Gastrocnemius medialis (tissue), 4 donors: ENCODE data around the gene CKAP2. TPM values are rescaled to one million over a fixed set of nuclear protein-coding genes. Genes with fewer than 3 reads are reported as not detected.

Source experiments
- ATAC-seq, 2 donors: fragments of 150-250 bp; one replicate each; pipeline ENCODE4 v1.9.1; 2016
- DNase-seq, 2 donors: peaks; one replicate each; pipeline ENCODE4 v3.0.0-alpha.2; 2019
- H3K27ac ChIP-seq, 4 donors: fragments of 200-600 bp; sonication (generic); 1 replicate in 1 of 4; 2 replicates in 3 of 4; pipeline ENCODE4 v1.5.1; 2016 to 2018; ENCODE audit warnings: mild to moderate bottlenecking in 2 of 4, moderate library complexity in 1 of 4
- H3K27me3 ChIP-seq, 3 donors: fragments of 200-600 bp; sonication (generic) in 2 of 3; 1 replicate in 1 of 3; 2 replicates in 2 of 3; pipeline versions ENCODE4 v1.5.1 to v1.6.0; 2016 to 2019; ENCODE audit warnings: mild to moderate bottlenecking in 1 of 3, moderate library complexity in 1 of 3
- H3K36me3 ChIP-seq, 2 donors: fragments of 200-600 bp; sonication (generic) in 1 of 2; one replicate each; pipeline ENCODE4 v1.5.1; 2017 to 2018
- H3K4me1 ChIP-seq, 2 donors: fragments of 200-600 bp; sonication (generic) in 1 of 2; one replicate each; pipeline ENCODE4 v1.5.1; 2016 to 2017; ENCODE audit warnings: mild to moderate bottlenecking in 2 of 2
- H3K4me3 ChIP-seq, 4 donors: fragments of 200-600 bp; sonication (generic) in 3 of 4; 1 replicate in 1 of 4; 2 replicates in 3 of 4; pipeline ENCODE4 v1.5.1; 2016 to 2019; ENCODE audit warnings: mild to moderate bottlenecking in 2 of 4
- H3K9me3 ChIP-seq, 3 donors: fragments of 200-600 bp; sonication (generic) in 2 of 3; 1 replicate in 1 of 3; 2 replicates in 2 of 3; pipeline ENCODE4 v1.5.1; 2016 to 2019
- CTCF ChIP-seq, 5 experiments: fragments of 450-650 bp in 3 of 5; fragments of 200-600 bp in 2 of 5; sonication (generic) in 2 of 5; IDR thresholded peaks in 4 of 5; conservative IDR thresholded peaks in 1 of 5; 1 replicate in 4 of 5; 2 replicates in 1 of 5; pipeline ENCODE4 v1.5.1; 2016 to 2019; ENCODE audit warnings: antibody characterized with exemption in 5 of 5, mild to moderate bottlenecking in 3 of 5, moderate library complexity in 3 of 5
- POLR2A ChIP-seq, 2 donors: fragments of 450-650 bp; IDR thresholded peaks; one replicate each; pipeline ENCODE4 v1.6.1; 2017; ENCODE audit warnings: antibody characterized with exemption in 2 of 2, mild to moderate bottlenecking in 2 of 2, moderate library complexity in 2 of 2
- in situ Hi-C, 4 donors: fragments of 200-750 bp; cut with MboI; loops; one replicate each; pipeline versions ENCODE4 v1.15.0 to v1.8.0; 2017; ENCODE audit warnings: low sequenced_read_pairs in 4 of 4
- intact Hi-C: fragments of 100-400 bp; cut with DNase I; formaldehyde crosslinking; loops from one replicate; pipeline ENCODE4 v1.15.1; 2023; ENCODE audit warnings: low total_unique reads
- total RNA-seq, 4 donors: library from RNA; depleted of rRNA; stranded (reverse); fragments of >200 nt; gene quantifications; one replicate each; pipeline versions ENCODE4 v1.1.0 to v1.2.3, GENCODE V29; 2016

Gene CKAP2
- total RNA-seq, 4 donors from 2014 or later = 3.6 to 5.0 (median 4.9) TPM

GRCh38 chr13:52421216-52421615, 34.1 kb upstream of the CKAP2 start:
- Histone ChIP-seq H3K4me3 (no peak overlapping the region), H3K27me3 (no peaks in the 10 kb centered on the region), H3K4me1 (no peaks in the 10 kb centered on the region), H3K36me3 (peaks cover 2 to 72% of the 10 kb centered on the region in 2 donors), H3K27ac (no peak overlapping the region), H3K9me3 (no peaks in the 10 kb centered on the region)
- intact Hi-C loops (no loop called here), in situ Hi-C loops (no loop called here)
- no peak for ATAC-seq
- DNase-seq = no peak
- no peak for TF ChIP-seq CTCF (IDR thresholded peaks at IDR 0.05 in 4 of 5, conservative IDR thresholded peaks at IDR 0.05 in 1 of 5)
- no peak for TF ChIP-seq POLR2A (IDR thresholded peaks at IDR 0.05)

GRCh38 chr13:52428295-52428694, 27.0 kb upstream of the CKAP2 start:
- ATAC-seq (peak; percentile 50 to 61), DNase-seq (no peak)
- H3K4me3 ChIP-seq = no peak overlapping the region
- TF ChIP-seq CTCF (IDR thresholded peaks at IDR 0.05 in 4 of 5, conservative IDR thresholded peaks at IDR 0.05 in 1 of 5) (no peak), POLR2A (IDR thresholded peaks at IDR 0.05) (no peak)
- in situ Hi-C loops (loop anchor here (25.0 kb wide), 3 partner anchors 241 to 616 kb away; partner anchors contain the start of genes ALG11 (in 1 of the 4), ATP7B (in 1 of the 4), DHRS12 (in 1 of the 4) and UTP14C (in 1 of the 4)), intact Hi-C loops (no loop called here)
- no peaks in the 10 kb centered on the region for H3K27me3 ChIP-seq
- H3K4me1 ChIP-seq = no peaks in the 10 kb centered on the region
- H3K9me3 ChIP-seq = no peaks in the 10 kb centered on the region
- peak overlapping the region in 1 of 4 donors; percentile 20 for H3K27ac ChIP-seq
- peaks cover 5 to 76% of the 10 kb centered on the region in 2 donors for H3K36me3 ChIP-seq

DNA sequence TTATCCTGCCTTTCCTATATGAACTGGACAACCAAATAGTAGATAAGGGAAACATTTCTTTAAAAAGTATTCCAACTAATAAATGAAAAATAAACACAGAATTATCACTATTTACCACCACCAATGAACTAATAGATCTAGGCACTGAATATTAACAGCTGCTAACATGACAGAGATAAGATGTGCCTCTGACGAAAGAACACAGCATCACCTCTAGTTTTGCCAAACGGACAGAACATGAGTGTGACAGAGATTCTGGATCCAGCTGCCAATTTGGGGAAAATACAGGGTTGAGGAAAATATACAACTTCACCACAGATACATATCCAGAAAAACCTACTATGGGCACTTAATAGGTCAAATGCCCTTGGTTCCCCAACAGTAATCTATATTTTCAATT, 22.8 kb upstream of the CKAP2 start:
- intact Hi-C loops = no loop called here
- Histone ChIP-seq H3K4me1 (no peaks in the 10 kb centered on the region), H3K4me3 (no peak overlapping the region), H3K27ac (no peak overlapping the region), H3K9me3 (no peaks in the 10 kb centered on the region), H3K27me3 (no peaks in the 10 kb centered on the region), H3K36me3 (peaks cover 10 to 75% of the 10 kb centered on the region in 2 donors)
- DNase-seq (no peak), ATAC-seq (no peak)
- in situ Hi-C loops = loop anchor here (25.0 kb wide), 3 partner anchors 245 to 620 kb away; partner anchors contain the start of genes ALG11 (in 1 of the 4), ATP7B (in 1 of the 4), DHRS12 (in 1 of the 4) and UTP14C (in 1 of the 4)
- TF ChIP-seq POLR2A (IDR thresholded peaks at IDR 0.05) = no peak
- no peak for TF ChIP-seq CTCF (IDR thresholded peaks at IDR 0.05 in 4 of 5, conservative IDR thresholded peaks at IDR 0.05 in 1 of 5)

DNA sequence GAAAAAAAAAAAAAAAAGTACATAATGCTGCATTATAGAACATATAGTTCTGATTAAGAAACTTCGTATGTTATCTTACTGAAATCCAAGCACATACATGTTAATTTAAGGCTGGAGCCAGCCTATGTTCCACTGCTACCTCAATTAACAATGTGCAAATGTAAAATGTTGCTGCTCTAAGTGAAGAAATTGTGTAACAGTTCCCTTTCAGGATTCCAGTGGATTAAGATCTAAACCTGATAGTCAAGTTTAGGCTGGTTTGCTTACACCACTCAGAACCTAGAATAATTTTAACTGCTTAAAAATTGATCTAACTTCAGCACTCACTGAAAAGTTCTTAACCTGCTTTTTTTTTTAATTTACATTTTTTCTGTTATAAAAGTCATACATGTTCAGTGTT, 9.0 kb upstream of the CKAP2 start:
- intact Hi-C loops = no loop called here
- no peaks in the 10 kb centered on the region for H3K9me3 ChIP-seq
- H3K4me1 ChIP-seq = peaks cover 23 to 25% of the 10 kb centered on the region in 2 donors
- DNase-seq = no peak
- no peak for TF ChIP-seq CTCF (IDR thresholded peaks at IDR 0.05 in 4 of 5, conservative IDR thresholded peaks at IDR 0.05 in 1 of 5)
- TF ChIP-seq POLR2A (IDR thresholded peaks at IDR 0.05) = no peak
- no peaks in the 10 kb centered on the region for H3K27me3 ChIP-seq
- in situ Hi-C loops = loop anchor here (10.0 to 25.0 kb wide), 6 partner anchors 101 to 634 kb away; partner anchors contain the start of genes SUGT1 (in 2 of the 4), ALG11 (in 1 of the 4), ATP7B (in 1 of the 4) and DHRS12 (in 1 of the 4)
- no peak overlapping the region for H3K4me3 ChIP-seq
- peak overlapping the region in 1 of 4 donors; percentile 29 for H3K27ac ChIP-seq
- no peak for ATAC-seq
- H3K36me3 ChIP-seq = peaks cover 2 to 19% of the 10 kb centered on the region in 2 donors
